Measurements from ENCODE around the gene GALNT10.

GALNT10 gene

DNA sequence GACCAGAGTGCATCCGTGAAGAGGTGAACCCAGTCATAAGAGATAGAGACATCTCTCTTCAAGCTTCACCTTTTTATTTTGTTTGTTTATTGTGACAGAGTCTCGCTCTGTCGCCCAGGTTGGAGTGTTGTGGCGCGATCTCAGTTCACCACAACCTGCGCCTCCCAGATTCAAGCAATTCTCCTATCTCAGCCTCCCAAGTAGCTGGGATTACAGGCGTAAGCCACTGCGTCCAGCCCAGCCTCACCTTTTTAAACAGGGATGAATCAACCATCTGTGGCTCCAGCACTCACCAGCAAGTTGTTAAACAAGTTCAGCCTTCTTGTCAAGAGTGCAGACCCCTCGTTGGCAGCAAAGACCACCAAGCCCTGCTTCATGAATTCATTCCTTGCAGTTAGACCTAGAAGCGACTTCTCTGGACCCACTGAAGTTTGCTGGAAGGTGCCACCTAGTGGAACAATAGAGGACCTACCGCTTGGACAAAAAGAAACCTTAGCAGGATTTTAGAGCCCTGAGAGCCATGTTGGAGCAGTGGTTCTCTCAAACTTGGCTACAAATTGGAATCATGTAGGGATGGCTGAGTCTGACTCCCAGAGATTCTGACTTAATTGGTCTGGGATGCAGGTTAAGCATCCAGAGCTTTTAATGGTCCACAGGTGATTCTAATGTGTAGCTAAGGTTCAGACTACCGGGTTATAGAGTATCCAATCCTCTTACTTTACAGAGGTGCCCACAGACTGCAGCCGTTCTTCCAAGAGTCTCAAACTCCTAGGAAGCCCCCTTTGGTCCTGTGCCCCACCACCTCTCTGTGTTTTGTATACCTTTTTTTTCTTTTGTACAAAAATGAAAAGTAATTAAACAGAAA lies 10.5 kb upstream of the GALNT10 start:
- ATAC-seq (peak; percentile 79), DNase-seq (no peak)

DNA sequence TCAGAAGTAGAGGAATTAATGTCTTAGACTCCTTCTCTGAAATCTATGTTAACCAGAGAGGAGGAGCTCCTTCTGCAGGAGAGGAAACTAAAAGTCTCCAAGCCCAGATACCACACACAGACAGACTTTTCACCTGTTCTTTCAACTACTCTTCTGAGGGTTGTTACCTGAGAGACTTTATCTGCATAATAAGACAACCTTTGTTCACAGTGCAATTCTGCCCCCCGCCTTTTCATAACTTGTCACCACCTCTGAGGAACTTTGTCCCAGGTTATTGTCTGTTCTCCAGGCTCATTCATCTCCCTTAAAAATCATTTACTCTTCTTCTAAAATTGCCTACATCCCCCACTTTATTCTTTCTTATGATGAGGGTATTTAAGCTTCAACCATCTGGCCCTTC lies 9.4 kb upstream of the GALNT10 start:
- no peak for ATAC-seq
- no peak for DNase-seq

DNA sequence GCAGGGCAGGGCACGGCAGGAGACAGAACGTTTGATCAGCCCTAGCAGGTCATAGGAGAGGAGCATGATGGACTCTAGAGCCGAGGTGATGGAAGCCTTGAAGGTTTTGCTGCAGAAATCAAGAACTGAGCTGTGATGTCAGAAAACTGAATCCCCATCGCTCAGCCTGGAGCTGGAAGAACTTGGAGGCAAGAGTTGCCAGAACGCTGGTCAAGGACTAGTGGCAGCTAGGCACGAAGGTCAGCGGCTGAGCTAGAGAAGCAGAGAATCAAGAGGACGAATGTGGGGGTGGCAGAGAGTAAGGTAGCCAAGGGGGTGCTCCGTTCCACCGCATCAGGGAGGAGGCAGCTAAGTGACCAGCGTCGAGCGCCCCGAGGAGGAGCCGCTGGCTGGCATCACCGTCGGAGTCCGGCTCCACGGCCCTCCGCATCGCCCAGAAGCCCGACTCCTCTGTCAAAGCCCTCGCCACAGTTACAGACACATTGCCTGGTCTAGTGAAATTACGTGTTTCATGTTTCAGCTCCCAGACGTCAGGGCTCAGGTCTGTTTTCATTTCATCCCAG lies 1.2 kb upstream of the GALNT10 start:
- no peak for DNase-seq
- peak; percentile 1 for ATAC-seq

DNA sequence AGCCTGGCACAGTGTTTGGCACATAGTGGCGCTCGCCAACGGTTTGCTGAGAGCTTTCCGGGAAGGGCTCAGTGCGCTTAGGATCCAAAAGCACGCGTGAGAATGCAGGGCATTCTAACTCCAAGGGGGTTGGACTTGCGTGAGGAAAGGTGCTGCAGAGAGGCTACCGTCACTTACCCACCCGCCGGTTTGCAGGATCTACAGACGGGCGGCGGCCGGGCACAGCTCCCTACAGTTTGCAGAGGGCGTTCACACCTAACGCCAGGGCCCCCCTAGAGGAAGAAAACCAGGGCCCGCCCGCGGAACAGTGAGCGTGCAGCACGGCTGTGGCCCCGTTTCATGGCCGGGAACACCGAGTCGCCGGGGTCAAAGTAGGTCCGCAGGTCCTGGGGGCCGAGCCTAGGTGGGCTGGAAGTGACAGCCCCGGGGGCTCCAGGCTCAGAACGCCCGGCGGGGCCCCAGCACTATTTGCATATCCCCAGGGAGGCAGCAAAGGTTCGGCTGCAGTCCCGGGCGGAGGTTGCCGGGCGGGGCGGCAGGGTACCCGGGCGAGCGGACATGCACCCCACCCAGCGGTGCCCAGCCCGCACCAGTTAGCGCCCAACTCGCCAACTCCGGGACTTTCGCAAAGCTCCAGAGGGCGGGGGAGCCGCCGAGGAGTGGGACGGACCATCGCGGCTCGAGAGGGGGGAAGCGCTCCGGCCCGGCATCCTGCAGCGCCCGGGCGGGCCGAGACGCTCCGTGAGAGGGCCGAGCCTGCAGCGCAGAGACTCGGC lies 526 bp upstream of the GALNT10 start:
- ATAC-seq (peak; percentile 84), DNase-seq (peak; percentile 82)

DNA sequence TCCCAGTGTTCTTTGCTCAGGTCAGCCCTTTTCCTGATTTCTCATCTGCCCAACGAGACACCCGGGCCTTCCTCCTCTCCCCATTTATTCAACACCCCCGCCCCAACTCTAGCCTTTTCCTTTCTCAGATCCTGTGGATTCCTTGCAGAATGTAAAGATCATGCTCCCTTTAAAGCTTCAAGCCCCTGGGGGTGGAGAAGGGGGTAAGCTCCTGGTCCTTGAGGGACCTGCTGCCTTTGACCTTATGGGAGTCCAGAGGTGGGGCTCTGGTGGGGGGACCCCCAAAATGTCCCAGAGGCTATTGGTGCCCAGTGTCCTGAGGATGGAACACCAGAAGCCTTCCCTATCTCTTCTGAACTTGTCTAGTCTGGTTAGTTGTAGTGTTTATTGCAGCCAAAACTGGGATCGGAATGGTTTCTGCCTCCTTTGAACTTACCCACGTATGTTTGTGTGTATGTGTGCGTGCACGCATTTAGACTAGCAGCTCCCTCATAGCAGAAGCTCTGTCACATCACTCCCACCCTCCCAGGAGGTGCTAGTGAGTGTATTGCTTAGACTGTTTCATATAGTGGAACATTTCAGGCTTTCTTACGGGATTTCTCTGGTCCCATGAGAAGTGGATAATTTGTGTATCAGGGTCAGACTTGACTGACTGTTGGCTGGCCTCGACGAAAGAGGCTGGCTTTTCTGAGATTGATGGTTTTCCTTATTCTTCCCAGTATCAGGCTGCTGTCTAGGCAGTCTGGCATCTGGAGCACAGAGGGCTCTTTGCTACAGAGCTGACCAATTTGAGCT lies 1.1 kb downstream of the GALNT10 start:
- no peak for DNase-seq
- no peak for ATAC-seq

DNA sequence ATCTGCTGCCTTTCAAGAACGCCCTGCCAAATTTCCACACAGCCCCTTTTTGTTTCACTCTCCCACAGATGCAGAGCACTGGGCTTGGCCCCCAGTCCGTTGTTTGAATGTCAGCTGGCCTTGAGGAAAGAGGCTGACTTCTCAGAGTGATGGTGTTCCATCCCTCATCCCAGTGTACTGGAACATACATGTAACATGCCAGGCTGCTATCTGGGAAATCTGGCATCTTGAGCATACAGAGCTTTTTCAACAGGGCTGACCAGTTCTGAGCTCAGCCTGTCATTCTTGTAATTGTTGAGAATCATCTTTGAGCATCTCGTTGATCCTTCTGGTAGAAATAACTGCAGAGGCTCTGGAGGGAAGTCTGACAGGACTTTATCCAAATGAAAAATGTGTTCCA lies 2.8 kb downstream of the GALNT10 start:
- no peak for DNase-seq
- ATAC-seq = no peak

DNA sequence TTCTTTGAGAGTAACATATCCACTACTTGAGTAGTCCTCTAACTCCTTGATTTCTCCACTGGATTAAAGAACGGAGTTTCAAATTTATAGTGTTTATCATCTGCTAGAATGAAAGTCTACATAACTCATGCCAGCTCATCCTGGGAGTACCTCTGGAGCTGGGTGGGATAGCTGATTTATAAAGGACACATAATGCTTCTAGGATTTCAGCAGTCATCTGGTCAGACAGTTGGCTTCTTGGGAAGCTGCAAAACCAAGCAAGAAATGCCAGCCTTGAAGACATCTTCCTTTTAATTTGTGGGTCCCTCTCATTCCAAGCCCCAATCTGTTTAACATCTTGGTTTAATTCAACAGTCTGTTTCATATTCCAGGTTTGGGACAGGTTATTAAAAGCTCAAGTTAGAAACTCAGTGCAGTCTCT lies 3.2 kb downstream of the GALNT10 start:
- DNase-seq (no peak), ATAC-seq (no peak)

DNA sequence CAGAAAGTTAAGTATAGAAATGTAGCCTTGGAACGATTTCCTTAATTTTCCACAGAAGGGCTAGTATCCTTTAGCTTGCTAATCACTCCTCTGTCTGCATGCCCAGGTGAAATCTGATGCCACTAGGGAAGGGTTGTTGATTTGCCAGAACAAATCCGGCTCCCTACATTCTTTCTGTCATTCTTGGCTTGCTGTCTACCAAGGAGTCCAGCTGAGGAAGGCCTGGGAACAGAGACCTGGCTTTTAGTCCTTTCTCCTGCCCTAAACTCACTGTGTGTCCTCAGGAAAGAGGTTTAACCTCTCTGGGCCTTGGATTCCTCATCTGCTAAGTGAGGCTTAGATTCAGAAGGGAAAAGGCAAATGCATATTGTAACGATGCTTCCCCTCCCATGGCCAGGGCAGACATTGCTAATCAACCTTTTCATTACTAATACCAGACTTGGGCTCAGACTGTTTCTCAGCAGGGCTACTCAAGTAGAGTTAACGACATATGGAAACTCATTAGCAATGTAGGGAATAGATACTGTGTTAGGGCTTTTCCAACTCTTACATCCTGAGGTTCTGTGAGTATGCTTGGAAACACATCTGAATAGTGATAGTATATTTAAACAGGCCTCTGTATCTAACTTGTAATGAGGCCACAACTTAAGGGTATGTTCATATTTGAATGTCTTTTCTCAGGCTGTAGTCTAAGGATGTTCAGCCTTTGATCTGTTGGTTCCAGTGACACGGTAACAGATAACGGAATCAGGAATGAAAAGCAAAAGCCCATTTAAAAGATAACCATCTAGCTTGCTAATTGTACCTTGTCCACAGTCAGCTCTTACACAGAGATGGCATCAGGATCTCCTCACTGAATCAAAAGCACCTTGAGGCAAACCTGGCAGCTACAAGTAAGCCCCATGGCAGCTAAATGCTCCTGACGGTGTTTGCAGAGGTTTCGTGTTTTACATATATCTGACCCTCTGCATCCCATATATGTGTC lies 4.1 kb downstream of the GALNT10 start:
- DNase-seq (no peak), ATAC-seq (no peak)

DNA sequence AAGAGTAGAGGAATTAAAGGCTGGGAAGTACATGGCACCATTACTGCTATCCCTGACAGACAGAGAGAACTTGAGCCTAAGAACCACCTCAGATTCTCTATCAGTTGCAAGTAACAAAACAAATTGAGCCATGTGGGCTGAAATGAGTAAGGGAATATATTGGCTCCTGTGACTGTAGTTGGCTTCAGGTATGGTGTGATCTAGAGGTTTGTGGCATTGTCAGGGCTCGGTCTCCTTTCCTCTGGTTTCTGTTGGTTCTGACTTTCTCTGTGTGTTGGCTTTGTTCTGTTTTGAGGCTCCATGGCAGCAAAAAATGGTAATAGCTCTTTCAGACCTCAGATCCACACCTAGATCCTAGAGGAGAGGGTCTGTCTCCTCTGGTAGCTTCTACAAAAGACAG lies 5.7 kb downstream of the GALNT10 start:
- DNase-seq (no peak), ATAC-seq (no peak)

DNA sequence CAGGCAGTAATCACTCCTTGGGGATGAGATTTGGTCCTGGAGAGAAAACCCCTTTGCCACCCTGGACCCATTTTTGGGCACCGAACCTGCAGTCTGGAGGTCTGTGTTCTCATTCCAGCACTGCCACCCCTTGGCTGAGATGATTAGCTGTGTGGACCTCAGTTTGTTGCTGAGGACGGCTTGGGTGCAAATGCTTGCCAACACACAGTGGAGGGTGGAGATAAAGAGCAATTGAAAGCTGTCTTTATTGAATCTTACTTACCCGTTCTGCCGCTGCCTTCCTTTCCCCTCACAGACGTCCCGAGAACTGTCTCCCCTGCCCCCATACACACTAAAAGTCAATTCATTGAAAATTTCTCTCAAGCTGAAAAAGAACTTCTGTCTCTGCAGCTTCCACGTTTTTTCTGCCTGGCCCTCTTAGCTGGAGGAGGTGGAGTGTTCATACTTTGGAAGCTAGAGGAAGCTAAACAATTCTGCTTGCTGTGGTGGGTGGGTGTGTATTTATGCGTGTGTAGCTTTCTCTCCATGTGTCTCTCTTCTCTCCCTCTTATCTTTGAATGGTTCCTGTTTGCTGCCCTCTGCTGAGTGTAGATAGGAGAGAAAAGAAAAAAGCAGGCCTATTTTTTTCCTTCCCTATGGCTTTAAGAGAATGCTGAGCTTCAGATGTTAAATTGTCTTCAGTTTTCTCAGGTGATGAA lies 6.6 kb downstream of the GALNT10 start:
- ATAC-seq = no peak
- no peak for DNase-seq

DNA sequence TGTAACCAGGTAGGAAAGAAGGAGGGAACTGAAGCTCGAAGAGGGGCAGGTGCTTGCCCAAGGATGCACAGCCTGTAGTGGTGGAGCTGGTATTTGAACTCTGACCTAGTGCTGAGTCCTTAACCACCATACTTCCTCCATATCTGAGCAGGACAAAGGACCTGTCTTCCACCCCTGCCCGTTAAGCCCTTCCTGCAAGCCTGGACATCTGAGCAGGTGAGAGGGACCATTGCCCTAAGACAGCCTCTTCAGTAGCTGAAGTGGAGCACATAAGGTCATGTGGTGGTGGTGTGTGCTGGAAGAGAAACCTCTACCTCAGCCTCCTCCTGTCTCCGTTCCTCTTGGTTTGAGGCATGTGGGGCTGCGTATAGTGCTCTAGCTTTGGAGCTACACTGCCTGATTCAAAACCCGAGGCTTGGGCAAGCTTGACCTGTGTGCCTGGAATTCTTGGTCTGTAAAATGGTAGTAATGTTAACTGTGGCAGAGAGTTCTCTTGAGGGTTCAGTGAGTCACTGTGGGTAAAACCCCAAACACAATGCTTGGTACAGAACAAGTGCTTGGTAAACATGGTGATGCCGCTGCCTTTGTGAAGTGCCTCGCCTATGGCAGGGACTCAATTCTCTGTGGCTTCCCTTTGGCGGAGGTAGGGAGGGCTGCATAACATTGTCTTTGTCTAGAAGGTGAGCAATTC lies 7.4 kb downstream of the GALNT10 start:
- ATAC-seq (peak; percentile 88), DNase-seq (peak; percentile 68)

DNA sequence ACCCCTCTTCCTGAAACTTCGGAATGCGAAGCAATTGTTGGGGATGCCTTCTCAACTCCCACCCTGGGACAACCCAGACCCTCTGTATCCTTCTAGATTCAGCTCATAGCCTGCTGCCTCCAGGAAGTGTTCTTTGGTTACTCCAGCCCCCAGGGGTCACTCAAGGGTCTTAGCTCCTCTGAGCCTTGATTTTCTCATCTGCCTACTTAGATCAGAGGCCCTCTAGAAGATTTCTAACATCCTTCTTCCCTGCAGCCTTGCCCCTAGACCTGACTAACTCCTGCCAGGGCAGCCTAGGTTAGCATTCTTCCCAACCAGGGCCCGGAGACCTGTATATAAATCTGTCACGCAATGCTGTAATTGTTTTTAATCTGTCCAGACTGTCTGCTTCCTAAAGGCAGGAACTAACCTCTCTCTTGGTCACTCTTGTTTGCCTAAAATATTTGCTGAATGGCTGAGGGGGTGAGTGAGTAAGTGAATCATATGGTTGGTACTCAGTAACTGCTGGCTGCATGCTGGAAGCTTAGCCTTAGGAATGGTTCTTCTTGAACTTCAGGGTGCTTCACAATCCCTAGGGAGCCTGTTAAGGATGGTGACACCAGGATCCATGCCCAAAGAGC lies 8.2 kb downstream of the GALNT10 start:
- no peak for ATAC-seq
- no peak for DNase-seq

DNA sequence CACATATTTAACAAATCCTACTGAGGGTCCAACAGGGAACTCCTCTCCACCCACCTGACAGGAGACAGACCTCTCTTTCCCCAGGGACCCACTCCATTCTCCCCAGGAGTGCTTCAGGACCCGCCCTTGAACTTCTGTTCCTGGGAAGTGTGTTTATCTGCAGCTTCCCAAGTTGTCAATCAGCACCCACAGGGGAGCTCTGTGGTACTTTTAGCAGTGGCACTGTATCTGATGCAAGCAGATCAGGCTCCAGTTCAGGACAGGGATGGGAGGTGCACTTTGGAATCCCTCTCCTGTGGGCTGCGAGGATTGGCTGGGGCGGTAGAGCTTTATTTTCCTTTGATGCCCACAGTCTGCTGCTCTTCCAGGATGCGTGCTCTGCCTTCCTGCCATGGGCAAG lies 8.7 kb downstream of the GALNT10 start:
- DNase-seq = no peak
- no peak for ATAC-seq

DNA sequence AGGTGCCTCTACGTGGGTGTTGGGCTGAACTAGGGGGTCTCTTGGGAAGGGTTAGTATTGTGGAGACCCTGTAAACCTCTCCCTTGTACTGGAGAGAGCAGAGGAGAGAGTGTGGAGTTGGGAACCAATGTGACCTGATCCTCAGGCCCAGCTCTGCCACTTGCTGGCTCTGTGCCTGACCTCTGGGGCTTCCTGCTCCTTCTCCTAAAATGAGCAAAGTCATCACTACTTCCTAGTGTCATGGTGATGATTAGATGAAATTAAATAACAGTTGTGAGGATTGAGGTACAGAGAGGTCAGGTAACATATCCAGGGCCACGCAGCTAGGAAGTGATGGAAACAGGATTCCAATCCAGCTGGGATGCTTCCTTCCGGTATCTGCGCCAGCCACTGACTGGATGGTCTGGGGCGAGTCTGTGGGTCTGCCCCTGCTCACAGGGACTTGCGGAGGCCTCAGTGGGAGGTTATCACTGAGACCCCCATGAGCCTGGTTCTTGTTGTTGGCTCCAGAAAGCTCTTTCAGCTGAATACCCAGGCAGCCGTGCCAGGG lies 9.2 kb downstream of the GALNT10 start:
- DNase-seq (no peak), ATAC-seq (no peak)

DNA sequence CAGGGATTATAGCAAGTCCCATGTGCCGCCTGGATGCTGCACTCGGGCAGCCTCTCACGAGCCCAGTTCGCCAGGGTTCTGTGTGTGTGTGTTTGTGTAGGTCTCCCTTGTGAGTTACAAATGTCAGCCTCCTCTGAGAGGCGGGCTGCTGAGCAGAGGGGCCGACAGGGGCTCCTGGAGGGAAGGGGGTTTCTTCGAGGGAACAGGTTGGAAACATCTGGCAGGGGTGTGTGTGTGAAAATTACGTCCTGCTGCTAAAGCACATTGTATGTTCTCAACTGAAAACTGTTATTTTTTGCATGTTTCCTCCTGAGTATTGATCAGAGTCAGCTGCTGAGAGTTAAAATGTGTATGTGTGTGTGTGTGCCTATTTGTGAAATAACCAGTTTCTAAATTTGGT lies 9.7 kb downstream of the GALNT10 start:
- no peak for DNase-seq
- no peak for ATAC-seq

DNA sequence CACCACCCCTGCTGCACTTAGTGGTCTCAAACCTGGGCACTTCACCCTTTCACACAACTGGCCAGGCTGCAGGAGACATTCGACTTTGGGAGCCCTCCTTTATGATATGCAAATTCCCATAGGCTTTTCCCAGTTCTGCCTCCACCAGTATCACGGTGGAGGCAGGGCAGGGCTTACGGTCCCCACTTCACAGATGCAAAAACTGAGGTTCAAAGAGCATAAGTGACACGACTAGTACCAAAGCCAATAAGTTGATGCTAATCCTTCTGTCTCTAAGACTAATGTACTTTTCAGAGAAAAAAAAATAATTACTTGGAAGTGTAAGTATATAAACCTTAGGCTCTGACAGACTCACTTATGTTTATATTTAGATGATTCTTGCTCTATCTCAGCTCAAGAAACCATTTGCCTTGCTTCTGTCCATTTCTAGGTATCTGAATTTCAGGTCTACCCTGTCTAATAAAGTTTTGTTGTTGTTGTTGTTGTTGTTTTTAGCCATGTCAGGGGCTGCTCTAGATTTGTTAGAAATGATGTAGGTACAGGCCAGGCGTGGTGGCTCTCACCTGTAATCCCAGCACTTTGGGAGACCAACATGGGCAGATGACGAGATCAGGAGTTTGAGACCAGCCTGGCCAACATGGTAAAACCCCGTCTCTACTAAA lies 10.7 kb downstream of the GALNT10 start:
- ATAC-seq (no peak), DNase-seq (no peak)

DNA sequence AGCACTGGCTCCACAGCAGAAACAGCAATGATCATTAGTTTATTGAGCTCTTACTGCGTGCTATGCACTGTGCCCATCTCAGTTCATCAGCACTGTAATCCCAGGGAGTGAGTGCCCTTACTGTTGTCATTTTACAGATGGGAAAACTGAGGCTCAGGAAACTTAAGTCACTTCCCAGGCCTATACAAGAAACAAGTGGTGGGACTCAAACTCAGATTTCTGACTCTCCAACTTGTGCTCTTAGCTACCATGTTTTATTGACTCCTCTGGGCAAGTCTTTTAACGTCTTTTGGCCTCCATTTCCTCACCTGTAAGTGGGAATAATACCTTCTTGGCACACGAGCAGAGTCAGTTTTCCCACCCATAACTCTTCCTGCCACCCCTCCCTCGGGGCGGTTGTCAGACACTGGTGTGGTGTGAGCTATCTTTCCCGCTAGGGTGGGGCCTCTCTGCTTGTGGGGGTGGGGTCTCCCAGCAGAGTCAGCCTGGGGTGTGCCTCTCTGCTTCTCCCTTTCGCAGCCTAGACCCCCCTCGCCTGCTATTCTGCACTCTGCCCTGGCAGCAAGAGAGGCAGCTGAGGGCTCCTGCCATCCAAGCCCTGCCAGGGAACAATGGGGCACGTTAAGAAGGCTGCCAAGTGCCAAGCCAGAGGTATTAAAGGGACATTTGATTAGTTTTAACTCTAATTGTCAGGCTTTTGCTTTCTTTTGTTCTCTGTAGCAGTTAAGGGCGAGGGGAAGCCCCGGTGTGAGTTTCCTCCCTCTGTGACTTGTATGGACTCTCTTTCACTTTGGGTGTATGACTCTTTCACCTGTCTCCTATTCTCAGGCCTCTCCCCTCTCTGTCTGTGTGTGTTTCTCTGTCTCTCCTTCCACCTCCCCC lies 12.1 kb downstream of the GALNT10 start:
- DNase-seq (peak; percentile 60), ATAC-seq (peak; percentile 81)

Data from stimulated activated naive CD8-positive, alpha-beta T cell treated with anti-CD3 and anti-CD28 coated beads, Interleukin-15, Interleukin-2, amounts not matched to agents 100 U/mL and 50 U/mL, for 24 hours (primary cell).